ENCODE results near the gene MXD3.

DNA sequence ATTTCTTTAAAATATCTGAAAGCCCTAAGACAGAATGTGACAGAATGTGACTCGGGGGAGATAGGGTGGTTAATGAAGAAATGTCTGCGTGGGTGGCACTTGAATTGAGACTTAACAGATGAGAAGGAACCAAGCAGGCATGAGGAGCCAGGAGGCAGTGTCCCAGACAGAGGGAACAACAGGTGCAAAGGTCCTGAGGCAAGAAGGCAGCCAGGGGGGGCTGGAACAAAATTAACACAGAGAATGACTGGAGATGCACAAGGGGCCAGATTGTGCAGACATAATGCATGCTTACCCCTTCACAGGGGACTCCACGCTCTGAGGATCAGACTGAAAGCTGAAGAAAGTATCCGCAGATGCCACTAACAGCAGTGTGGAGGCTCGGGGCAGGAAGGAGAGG, 38.1 kb upstream of the MXD3 start:
- TF ChIP-seq ZNF274 (IDR thresholded peaks at IDR 0.05; ENCODE audit: low read depth, low read length) = no peak
- TF ChIP-seq YY1 (IDR thresholded peaks at IDR 0.05; ENCODE audit: insufficient read depth, insufficient read length) = no peak

Data from NT2/D1 (cell line).